KMS-11 (cell line): Measurements from ENCODE around the gene ZNF385A.

ENCODE experiments used
- H2AFZ ChIP-seq: fragments of 200-600 bp; sonication (generic); 2 replicates; pipeline ENCODE4 v1.6.1; 2016; ENCODE audit warnings: antibody characterized with exemption, mixed run types, low read depth
- H3K27ac ChIP-seq: fragments of 200-600 bp; sonication (generic); 2 replicates; pipeline ENCODE4 v1.6.1; 2016; ENCODE audit warnings: mild to moderate bottlenecking, mixed run types
- H3K27me3 ChIP-seq: fragments of 200-600 bp; sonication (generic); 2 replicates; pipeline ENCODE4 v1.6.1; 2017; ENCODE audit warnings: mild to moderate bottlenecking, low read depth, mixed run types, moderate library complexity; ENCODE audit not compliant: insufficient read depth
- H3K36me3 ChIP-seq: fragments of 200-600 bp; sonication (generic); 2 replicates; pipeline ENCODE4 v1.6.1; 2017; ENCODE audit warnings: mild to moderate bottlenecking, mixed run types; ENCODE audit not compliant: insufficient read depth
- H3K4me1 ChIP-seq: fragments of 200-600 bp; sonication (generic); 2 replicates; pipeline ENCODE4 v1.6.1; 2016; ENCODE audit warnings: mild to moderate bottlenecking, low read depth, mixed run types; ENCODE audit not compliant: poor library complexity, severe bottlenecking
- H3K4me2 ChIP-seq: fragments of 200-600 bp; sonication (generic); 2 replicates; pipeline ENCODE4 v1.7.0; 2016; ENCODE audit warnings: mild to moderate bottlenecking, mixed run types
- H3K4me3 ChIP-seq: fragments of 200-600 bp; sonication (generic); IDR thresholded peaks from 2 replicates; pipeline ENCODE4 v1.6.1; 2017; ENCODE audit warnings: low read depth, low read length, mixed read lengths; ENCODE audit not compliant: insufficient read depth
- H3K79me2 ChIP-seq: fragments of 200-600 bp; sonication (generic); 2 replicates; pipeline ENCODE4 v1.6.1; 2016; ENCODE audit warnings: low read depth, mixed run types; ENCODE audit not compliant: insufficient read depth
- H3K9ac ChIP-seq: fragments of 200-600 bp; sonication (generic); 2 replicates; pipeline ENCODE4 v1.6.1; 2016; ENCODE audit warnings: mild to moderate bottlenecking, mixed run types
- H4K20me1 ChIP-seq: fragments of 200-600 bp; sonication (generic); 2 replicates; pipeline ENCODE4 v1.6.1; 2016; ENCODE audit warnings: mild to moderate bottlenecking, mixed run types; ENCODE audit not compliant: insufficient read depth
- CTCF ChIP-seq: fragments of 200-600 bp; sonication (generic); conservative IDR thresholded peaks from 2 replicates; pipeline ENCODE4 v1.6.1; 2017; ENCODE audit warnings: low read depth, mild to moderate bottlenecking, antibody characterized with exemption, low read length, moderate library complexity, mixed read lengths

Gene ZNF385A

GRCh38 chr12:54413284-54414190, 29.0 kb upstream of the ZNF385A start:
- Histone ChIP-seq H3K27me3 (peaks cover 11% of the 10 kb centered on the region; the same call in 1 of the 2 replicates), H3K79me2 (no peaks in the 10 kb centered on the region), H3K9ac (no peak overlapping the region), H2AFZ (no peak overlapping the region), H3K4me2 (no peak overlapping the region), H3K36me3 (no peaks in the 10 kb centered on the region), H3K4me3 (no peak overlapping the region), H4K20me1 (no peaks in the 10 kb centered on the region), H3K4me1 (no peaks in the 10 kb centered on the region), H3K27ac (no peak overlapping the region)
- no peak for TF ChIP-seq CTCF

- no peak overlapping the region for H3K4me3 ChIP-seq
- no peak for TF ChIP-seq CTCF
- H3K9ac ChIP-seq = no peak overlapping the region
- H3K79me2 ChIP-seq = no peaks in the 10 kb centered on the region
- no peak overlapping the region for H3K4me2 ChIP-seq
- H3K27ac ChIP-seq = no peak overlapping the region
- H3K4me1 ChIP-seq = no peaks in the 10 kb centered on the region
- H3K36me3 ChIP-seq = no peaks in the 10 kb centered on the region
- no peaks in the 10 kb centered on the region for H4K20me1 ChIP-seq
- no peak overlapping the region for H2AFZ ChIP-seq
- H3K27me3 ChIP-seq = peaks cover 7% of the 10 kb centered on the region; the same call in 1 of the 2 replicates
Observed at GRCh38 chr12:54412786-54413185, 28.3 kb upstream of the ZNF385A start.

GRCh38 chr12:54412348-54412747, 27.8 kb upstream of the ZNF385A start:
- H3K9ac ChIP-seq = no peak overlapping the region
- H2AFZ ChIP-seq = no peak overlapping the region
- H3K27me3 ChIP-seq = peaks cover 3% of the 10 kb centered on the region; the same call in 1 of the 2 replicates
- H3K27ac ChIP-seq = no peak overlapping the region
- no peaks in the 10 kb centered on the region for H3K4me1 ChIP-seq
- H3K79me2 ChIP-seq = no peaks in the 10 kb centered on the region
- no peak overlapping the region for H3K4me2 ChIP-seq
- no peak for TF ChIP-seq CTCF
- H3K4me3 ChIP-seq = no peak overlapping the region
- no peaks in the 10 kb centered on the region for H3K36me3 ChIP-seq
- H4K20me1 ChIP-seq = no peaks in the 10 kb centered on the region

GRCh38 chr12:54411391-54412241, 27.1 kb upstream of the ZNF385A start:
- H3K36me3 ChIP-seq = no peaks in the 10 kb centered on the region
- H3K79me2 ChIP-seq = no peaks in the 10 kb centered on the region
- no peaks in the 10 kb centered on the region; the same call in 1 of the 2 replicates for H3K27me3 ChIP-seq
- no peak overlapping the region for H3K9ac ChIP-seq
- no peak overlapping the region for H3K4me2 ChIP-seq
- H3K4me3 ChIP-seq = no peak overlapping the region
- no peaks in the 10 kb centered on the region for H4K20me1 ChIP-seq
- no peak overlapping the region for H3K27ac ChIP-seq
- no peak overlapping the region for H2AFZ ChIP-seq
- H3K4me1 ChIP-seq = no peaks in the 10 kb centered on the region
- no peak for TF ChIP-seq CTCF
